ENCODE measurements around the gene PUM1.

The PUM1 gene

GRCh38 chr1:30887485-30888315 is 177.8 kb downstream of the PUM1 start:
- TF ChIP-seq ZFX (IDR thresholded peaks at IDR 0.05) (no peak), CTCF (conservative IDR thresholded peaks at IDR 0.05) (no peak)
- H3K27ac ChIP-seq, result no peak overlapping the region

- TF ChIP-seq CTCF (conservative IDR thresholded peaks at IDR 0.05), result no peak
- TF ChIP-seq ZFX (IDR thresholded peaks at IDR 0.05), result no peak
- H3K27ac ChIP-seq, result no peak overlapping the region
Observed at GRCh38 chr1:30886710-30887428, 178.6 kb downstream of the PUM1 start.

GRCh38 chr1:30885570-30886522 is 179.7 kb downstream of the PUM1 start:
- H3K27ac ChIP-seq, result no peak overlapping the region
- no peak for TF ChIP-seq ZFX (IDR thresholded peaks at IDR 0.05)
- no peak for TF ChIP-seq CTCF (conservative IDR thresholded peaks at IDR 0.05)

- no peak overlapping the region for H3K27ac ChIP-seq
- TF ChIP-seq CTCF (conservative IDR thresholded peaks at IDR 0.05), result no peak
- no peak for TF ChIP-seq ZFX (IDR thresholded peaks at IDR 0.05)
Observed at GRCh38 chr1:30884723-30885122, 180.8 kb downstream of the PUM1 start.

- no peak for TF ChIP-seq CTCF (conservative IDR thresholded peaks at IDR 0.05)
- TF ChIP-seq ZFX (IDR thresholded peaks at IDR 0.05), result no peak
Observed at GRCh38 chr1:30883389-30884172, 181.9 kb downstream of the PUM1 start.

GRCh38 chr1:30882678-30883388 is 182.7 kb downstream of the PUM1 start:
- H3K27ac ChIP-seq, result no peak overlapping the region

More at GRCh38 chr1:30883389-30884172, 181.9 kb downstream of the PUM1 start:
- no peak overlapping the region for H3K27ac ChIP-seq

More at GRCh38 chr1:30882678-30883388, 182.7 kb downstream of the PUM1 start:
- TF ChIP-seq CTCF (conservative IDR thresholded peaks at IDR 0.05), result no peak
- TF ChIP-seq ZFX (IDR thresholded peaks at IDR 0.05), result no peak
